ENCODE data around the gene PLA2G4B.

Gene PLA2G4B

GRCh38 chr15:41797201-41797944 lies 41.3 kb upstream of the PLA2G4B start:
- H3K4me3 ChIP-seq (ENCODE audit: low read length in 2 of 2) = no peak overlapping the region
- H3K27ac ChIP-seq (ENCODE audit: low read depth in 2 of 2, low read length in 2 of 2) = no peak overlapping the region
- H3K9ac ChIP-seq (ENCODE audit: low read depth in 1 of 2, low read length in 2 of 2) = no peak overlapping the region
- no peaks in the 10 kb centered on the region for H3K4me1 ChIP-seq (ENCODE audit: control insufficient read depth in 2 of 2, insufficient read depth in 2 of 2, low read length in 2 of 2)
- H3K27me3 ChIP-seq (ENCODE audit: control insufficient read depth in 2 of 2, insufficient read depth in 2 of 2, low read length in 2 of 2) = no peaks in the 10 kb centered on the region
- H3K36me3 ChIP-seq (ENCODE audit: control insufficient read depth in 2 of 2, insufficient read depth in 2 of 2, low read length in 2 of 2) = peaks cover 9 to 11% of the 10 kb centered on the region in 2 donors
- no peaks in the 10 kb centered on the region for H3K9me3 ChIP-seq (ENCODE audit: control insufficient read depth in 2 of 2, low read length in 2 of 2)

- Histone ChIP-seq H3K27me3 (ENCODE audit: control insufficient read depth in 2 of 2, insufficient read depth in 2 of 2, low read length in 2 of 2) (no peaks in the 10 kb centered on the region), H3K4me1 (ENCODE audit: control insufficient read depth in 2 of 2, insufficient read depth in 2 of 2, low read length in 2 of 2) (no peaks in the 10 kb centered on the region), H3K27ac (ENCODE audit: low read depth in 2 of 2, low read length in 2 of 2) (no peak overlapping the region), H3K9me3 (ENCODE audit: control insufficient read depth in 2 of 2, low read length in 2 of 2) (no peaks in the 10 kb centered on the region), H3K36me3 (ENCODE audit: control insufficient read depth in 2 of 2, insufficient read depth in 2 of 2, low read length in 2 of 2) (peaks cover 9 to 11% of the 10 kb centered on the region in 2 donors), H3K9ac (ENCODE audit: low read depth in 1 of 2, low read length in 2 of 2) (no peak overlapping the region), H3K4me3 (ENCODE audit: low read length in 2 of 2) (no peak overlapping the region)
These were observed 39.8 kb upstream of the PLA2G4B start for GRCh38 chr15:41798607-41799487.

GRCh38 chr15:41799488-41799805 lies 39.2 kb upstream of the PLA2G4B start:
- H3K9me3 ChIP-seq (ENCODE audit: control insufficient read depth in 2 of 2, low read length in 2 of 2) = no peaks in the 10 kb centered on the region
- no peak overlapping the region for H3K4me3 ChIP-seq (ENCODE audit: low read length in 2 of 2)
- H3K4me1 ChIP-seq (ENCODE audit: control insufficient read depth in 2 of 2, insufficient read depth in 2 of 2, low read length in 2 of 2) = no peaks in the 10 kb centered on the region
- H3K27me3 ChIP-seq (ENCODE audit: control insufficient read depth in 2 of 2, insufficient read depth in 2 of 2, low read length in 2 of 2) = no peaks in the 10 kb centered on the region
- H3K9ac ChIP-seq (ENCODE audit: low read depth in 1 of 2, low read length in 2 of 2) = no peak overlapping the region
- no peak overlapping the region for H3K27ac ChIP-seq (ENCODE audit: low read depth in 2 of 2, low read length in 2 of 2)
- peaks cover 9 to 11% of the 10 kb centered on the region in 2 donors for H3K36me3 ChIP-seq (ENCODE audit: control insufficient read depth in 2 of 2, insufficient read depth in 2 of 2, low read length in 2 of 2)

- Histone ChIP-seq H3K4me3 (ENCODE audit: low read length in 2 of 2) (no peak overlapping the region), H3K4me1 (ENCODE audit: control insufficient read depth in 2 of 2, insufficient read depth in 2 of 2, low read length in 2 of 2) (no peaks in the 10 kb centered on the region), H3K9me3 (ENCODE audit: control insufficient read depth in 2 of 2, low read length in 2 of 2) (no peaks in the 10 kb centered on the region), H3K36me3 (ENCODE audit: control insufficient read depth in 2 of 2, insufficient read depth in 2 of 2, low read length in 2 of 2) (peaks cover 9 to 11% of the 10 kb centered on the region in 2 donors), H3K9ac (ENCODE audit: low read depth in 1 of 2, low read length in 2 of 2) (no peak overlapping the region), H3K27me3 (ENCODE audit: control insufficient read depth in 2 of 2, insufficient read depth in 2 of 2, low read length in 2 of 2) (no peaks in the 10 kb centered on the region), H3K27ac (ENCODE audit: low read depth in 2 of 2, low read length in 2 of 2) (no peak overlapping the region)
These were observed 37.5 kb upstream of the PLA2G4B start for GRCh38 chr15:41801185-41801584.

- H3K27me3 ChIP-seq (ENCODE audit: control insufficient read depth in 2 of 2, insufficient read depth in 2 of 2, low read length in 2 of 2) = no peaks in the 10 kb centered on the region
- no peak overlapping the region for H3K27ac ChIP-seq (ENCODE audit: low read depth in 2 of 2, low read length in 2 of 2)
- peaks cover 8 to 9% of the 10 kb centered on the region in 2 donors for H3K36me3 ChIP-seq (ENCODE audit: control insufficient read depth in 2 of 2, insufficient read depth in 2 of 2, low read length in 2 of 2)
- H3K4me3 ChIP-seq (ENCODE audit: low read length in 2 of 2) = no peak overlapping the region
- no peak overlapping the region for H3K9ac ChIP-seq (ENCODE audit: low read depth in 1 of 2, low read length in 2 of 2)
- H3K9me3 ChIP-seq (ENCODE audit: control insufficient read depth in 2 of 2, low read length in 2 of 2) = no peaks in the 10 kb centered on the region
- H3K4me1 ChIP-seq (ENCODE audit: control insufficient read depth in 2 of 2, insufficient read depth in 2 of 2, low read length in 2 of 2) = no peaks in the 10 kb centered on the region
These were observed 36.7 kb upstream of the PLA2G4B start for GRCh38 chr15:41801850-41802455.

- no peak overlapping the region for H3K27ac ChIP-seq (ENCODE audit: low read depth in 2 of 2, low read length in 2 of 2)
- peaks cover 7 to 8% of the 10 kb centered on the region in 2 donors for H3K36me3 ChIP-seq (ENCODE audit: control insufficient read depth in 2 of 2, insufficient read depth in 2 of 2, low read length in 2 of 2)
These were observed 34.3 kb upstream of the PLA2G4B start for GRCh38 chr15:41804361-41804760.

GRCh38 chr15:41804916-41805666 lies 33.6 kb upstream of the PLA2G4B start:
- H3K9ac ChIP-seq (ENCODE audit: low read depth in 1 of 2, low read length in 2 of 2) = no peak overlapping the region

More at GRCh38 chr15:41804361-41804760, 34.3 kb upstream of the PLA2G4B start:
- H3K4me3 ChIP-seq (ENCODE audit: low read length in 2 of 2) = no peak overlapping the region
- no peaks in the 10 kb centered on the region for H3K27me3 ChIP-seq (ENCODE audit: control insufficient read depth in 2 of 2, insufficient read depth in 2 of 2, low read length in 2 of 2)
- no peak overlapping the region for H3K9ac ChIP-seq (ENCODE audit: low read depth in 1 of 2, low read length in 2 of 2)
- no peaks in the 10 kb centered on the region for H3K4me1 ChIP-seq (ENCODE audit: control insufficient read depth in 2 of 2, insufficient read depth in 2 of 2, low read length in 2 of 2)
- no peaks in the 10 kb centered on the region for H3K9me3 ChIP-seq (ENCODE audit: control insufficient read depth in 2 of 2, low read length in 2 of 2)

GRCh38 chr15:41805711-41806110 lies 32.9 kb upstream of the PLA2G4B start:
- Histone ChIP-seq H3K27me3 (ENCODE audit: control insufficient read depth in 2 of 2, insufficient read depth in 2 of 2, low read length in 2 of 2) (no peaks in the 10 kb centered on the region), H3K4me1 (ENCODE audit: control insufficient read depth in 2 of 2, insufficient read depth in 2 of 2, low read length in 2 of 2) (no peaks in the 10 kb centered on the region), H3K27ac (ENCODE audit: low read depth in 2 of 2, low read length in 2 of 2) (no peak overlapping the region), H3K4me3 (ENCODE audit: low read length in 2 of 2) (no peak overlapping the region), H3K36me3 (ENCODE audit: control insufficient read depth in 2 of 2, insufficient read depth in 2 of 2, low read length in 2 of 2) (peaks cover 0 to 4% of the 10 kb centered on the region in 2 donors), H3K9me3 (ENCODE audit: control insufficient read depth in 2 of 2, low read length in 2 of 2) (no peaks in the 10 kb centered on the region), H3K9ac (ENCODE audit: low read depth in 1 of 2, low read length in 2 of 2) (no peak overlapping the region)

More at GRCh38 chr15:41804916-41805666, 33.6 kb upstream of the PLA2G4B start:
- no peaks in the 10 kb centered on the region for H3K4me1 ChIP-seq (ENCODE audit: control insufficient read depth in 2 of 2, insufficient read depth in 2 of 2, low read length in 2 of 2)
- H3K27ac ChIP-seq (ENCODE audit: low read depth in 2 of 2, low read length in 2 of 2) = no peak overlapping the region
- no peaks in the 10 kb centered on the region for H3K9me3 ChIP-seq (ENCODE audit: control insufficient read depth in 2 of 2, low read length in 2 of 2)
- H3K27me3 ChIP-seq (ENCODE audit: control insufficient read depth in 2 of 2, insufficient read depth in 2 of 2, low read length in 2 of 2) = no peaks in the 10 kb centered on the region
- H3K4me3 ChIP-seq (ENCODE audit: low read length in 2 of 2) = no peak overlapping the region
- peaks cover 0 to 8% of the 10 kb centered on the region in 2 donors for H3K36me3 ChIP-seq (ENCODE audit: control insufficient read depth in 2 of 2, insufficient read depth in 2 of 2, low read length in 2 of 2)

- Histone ChIP-seq H3K9me3 (ENCODE audit: control insufficient read depth in 2 of 2, low read length in 2 of 2) (no peaks in the 10 kb centered on the region), H3K9ac (ENCODE audit: low read depth in 1 of 2, low read length in 2 of 2) (no peak overlapping the region), H3K36me3 (ENCODE audit: control insufficient read depth in 2 of 2, insufficient read depth in 2 of 2, low read length in 2 of 2) (no peaks in the 10 kb centered on the region), H3K4me3 (ENCODE audit: low read length in 2 of 2) (no peak overlapping the region), H3K4me1 (ENCODE audit: control insufficient read depth in 2 of 2, insufficient read depth in 2 of 2, low read length in 2 of 2) (no peaks in the 10 kb centered on the region), H3K27me3 (ENCODE audit: control insufficient read depth in 2 of 2, insufficient read depth in 2 of 2, low read length in 2 of 2) (no peaks in the 10 kb centered on the region), H3K27ac (ENCODE audit: low read depth in 2 of 2, low read length in 2 of 2) (no peak overlapping the region)
These were observed 32.1 kb upstream of the PLA2G4B start for GRCh38 chr15:41806291-41807181.
